Activated CD8-positive, alpha-beta memory T cell treated with anti-CD3 and anti-CD28 coated beads for 48 hours (primary cell): ENCODE measurements around the gene CGGBP1.
"Not testable (repeated sequence)": the region's sequence is repeated elsewhere in the genome, so short reads cannot be mapped to it uniquely, and the experiment has no call there.

Experiments
- DNase-seq, 3 experiments: peaks; one replicate each; pipeline ENCODE4 v3.0.0-alpha.2; 2020; ENCODE audit warnings: low read depth in 2 of 3, low spot score in 2 of 3

The CGGBP1 gene

GRCh38 chr3:88034491-88035275 is 24.1 kb downstream of the CGGBP1 start:
- DNase-seq = no peak

GRCh38 chr3:88033808-88034207 is 25.0 kb downstream of the CGGBP1 start:
- no peak for DNase-seq

GRCh38 chr3:88033079-88033478 is 25.7 kb downstream of the CGGBP1 start:
- DNase-seq = no peak

- no peak for DNase-seq
These were observed 26.6 kb downstream of the CGGBP1 start for GRCh38 chr3:88032245-88032644.

GRCh38 chr3:88031642-88032077 is 27.1 kb downstream of the CGGBP1 start:
- no peak for DNase-seq

- no peak for DNase-seq
These were observed 28.6 kb downstream of the CGGBP1 start for GRCh38 chr3:88030210-88030609.

- DNase-seq = no peak
These were observed 29.9 kb downstream of the CGGBP1 start for GRCh38 chr3:88028876-88029275.

GRCh38 chr3:88025001-88025552 is 33.7 kb downstream of the CGGBP1 start:
- DNase-seq = no peak

- no peak for DNase-seq
These were observed 39.8 kb downstream of the CGGBP1 start for GRCh38 chr3:88019024-88019423.

GRCh38 chr3:88015656-88016055 is 43.1 kb downstream of the CGGBP1 start:
- DNase-seq = not testable (repeated sequence)

- no peak for DNase-seq
These were observed 45.2 kb downstream of the CGGBP1 start for GRCh38 chr3:88013592-88013991.

GRCh38 chr3:88010810-88011209 is 48.0 kb downstream of the CGGBP1 start:
- DNase-seq = no peak

- no peak for DNase-seq
These were observed 49.7 kb downstream of the CGGBP1 start for GRCh38 chr3:88009066-88009465.

GRCh38 chr3:88005066-88005465 is 53.7 kb downstream of the CGGBP1 start:
- no peak for DNase-seq

GRCh38 chr3:88003115-88003755 is 55.6 kb downstream of the CGGBP1 start:
- no peak for DNase-seq

- DNase-seq = no peak
These were observed 56.4 kb downstream of the CGGBP1 start for GRCh38 chr3:88002448-88002847.
